K562 (cell line): ENCODE measurements around the gene OR9G4.

Source experiments
- ATF6 ChIP-seq: sonication (generic); formaldehyde crosslinking; IDR thresholded peaks from 2 replicates; pipeline ENCODE4 v1.4.0; 2020; ENCODE audit warnings: mild to moderate bottlenecking, missing genetic modification reagents
- CTCF ChIP-seq, 3 experiments: IDR thresholded peaks in 2 of 3; conservative IDR thresholded peaks in 1 of 3; 2 replicates each; pipeline ENCODE4 v1.5.1; 2011 to 2012; ENCODE audit warnings: low read length in 3 of 3, mild to moderate bottlenecking in 3 of 3, control low read depth in 2 of 3, improper control_type of control experiment in 1 of 3, inconsistent platforms in 1 of 3, low read depth in 1 of 3, mixed read lengths in 1 of 3, moderate library complexity in 1 of 3; ENCODE audit not compliant: insufficient read depth in 2 of 3
- EP300 ChIP-seq: IDR thresholded peaks from 2 replicates; pipeline ENCODE4 v1.6.1; 2012; ENCODE audit warnings: low read length, improper control_type of control experiment
- EZH2 ChIP-seq: IDR thresholded peaks from 2 replicates; pipeline ENCODE4 v1.6.1; 2012; ENCODE audit warnings: low read depth, mild to moderate bottlenecking, inconsistent platforms, low read length, borderline replicate concordance
- HIVEP1 ChIP-seq: fragments of 250-450 bp; sonication (Bioruptor Pico); IDR thresholded peaks from 2 replicates; pipeline ENCODE4 v1.4.0; 2020; ENCODE audit warnings: mild to moderate bottlenecking
- NFE2L1 ChIP-seq: fragments of 450-650 bp; IDR thresholded peaks from 2 replicates; pipeline ENCODE4 v1.6.1; 2016; ENCODE audit warnings: missing genetic modification characterization, low read depth, mild to moderate bottlenecking, missing compliant biosample characterization, moderate library complexity, borderline replicate concordance
- SP1 ChIP-seq: sonication (generic); formaldehyde crosslinking; IDR thresholded peaks from 2 replicates; pipeline ENCODE4 v1.8.1; 2022; ENCODE audit warnings: mild to moderate bottlenecking, missing genetic modification reagents
- TAF1 ChIP-seq: IDR thresholded peaks from 2 replicates; pipeline ENCODE4 v1.6.1; 2011; ENCODE audit warnings: mild to moderate bottlenecking, low read length, moderate library complexity; ENCODE audit not compliant: insufficient read depth, control insufficient read depth, severe bottlenecking; ENCODE audit errors: extremely low read depth
- TBP ChIP-seq: optimal IDR thresholded peaks from 2 replicates; pipeline ENCODE3; 2011; ENCODE audit warnings: low read depth, low read length, improper control_type of control experiment
- TCF7L2 ChIP-seq: fragments of 150-350 bp; IDR thresholded peaks from 2 replicates; pipeline ENCODE4 v1.6.1; 2016; ENCODE audit warnings: low read depth, mild to moderate bottlenecking, low read length, moderate library complexity
- TEAD4 ChIP-seq, 2 experiments: sonication (generic) in 1 of 2; formaldehyde crosslinking in 1 of 2; IDR thresholded peaks; 2 replicates each; pipeline versions ENCODE4 v1.6.1 to v1.8.0; 2012 to 2022; ENCODE audit warnings: borderline replicate concordance in 1 of 2, inconsistent platforms in 1 of 2, low read length in 1 of 2, mild to moderate bottlenecking in 1 of 2, missing genetic modification reagents in 1 of 2
- THAP7 ChIP-seq: fragments of 250-450 bp; sonication (Bioruptor Pico); IDR thresholded peaks from 2 replicates; pipeline ENCODE4 v1.5.0; 2021
- TF ChIP-seq, protein P1 (sequence below), 2 experiments: fragments of 450-650 bp; IDR thresholded peaks; 2 replicates each; pipeline ENCODE4 v1.6.1; 2016; ENCODE audit warnings: mild to moderate bottlenecking in 2 of 2, borderline replicate concordance in 1 of 2, low read depth in 1 of 2, moderate library complexity in 1 of 2

- TF ChIP-seq TBP, result no peak
- TF ChIP-seq THAP7 (CRISPR knock-in tag), result no peak
- TF ChIP-seq CTCF (IDR thresholded peaks at IDR 0.05 in 2 of 3, conservative IDR thresholded peaks at IDR 0.05 in 1 of 3; ENCODE audit: insufficient read depth in 2 of 3, low read depth in 1 of 3, low read length in 3 of 3), result no peak
- TF ChIP-seq, protein P1, sequence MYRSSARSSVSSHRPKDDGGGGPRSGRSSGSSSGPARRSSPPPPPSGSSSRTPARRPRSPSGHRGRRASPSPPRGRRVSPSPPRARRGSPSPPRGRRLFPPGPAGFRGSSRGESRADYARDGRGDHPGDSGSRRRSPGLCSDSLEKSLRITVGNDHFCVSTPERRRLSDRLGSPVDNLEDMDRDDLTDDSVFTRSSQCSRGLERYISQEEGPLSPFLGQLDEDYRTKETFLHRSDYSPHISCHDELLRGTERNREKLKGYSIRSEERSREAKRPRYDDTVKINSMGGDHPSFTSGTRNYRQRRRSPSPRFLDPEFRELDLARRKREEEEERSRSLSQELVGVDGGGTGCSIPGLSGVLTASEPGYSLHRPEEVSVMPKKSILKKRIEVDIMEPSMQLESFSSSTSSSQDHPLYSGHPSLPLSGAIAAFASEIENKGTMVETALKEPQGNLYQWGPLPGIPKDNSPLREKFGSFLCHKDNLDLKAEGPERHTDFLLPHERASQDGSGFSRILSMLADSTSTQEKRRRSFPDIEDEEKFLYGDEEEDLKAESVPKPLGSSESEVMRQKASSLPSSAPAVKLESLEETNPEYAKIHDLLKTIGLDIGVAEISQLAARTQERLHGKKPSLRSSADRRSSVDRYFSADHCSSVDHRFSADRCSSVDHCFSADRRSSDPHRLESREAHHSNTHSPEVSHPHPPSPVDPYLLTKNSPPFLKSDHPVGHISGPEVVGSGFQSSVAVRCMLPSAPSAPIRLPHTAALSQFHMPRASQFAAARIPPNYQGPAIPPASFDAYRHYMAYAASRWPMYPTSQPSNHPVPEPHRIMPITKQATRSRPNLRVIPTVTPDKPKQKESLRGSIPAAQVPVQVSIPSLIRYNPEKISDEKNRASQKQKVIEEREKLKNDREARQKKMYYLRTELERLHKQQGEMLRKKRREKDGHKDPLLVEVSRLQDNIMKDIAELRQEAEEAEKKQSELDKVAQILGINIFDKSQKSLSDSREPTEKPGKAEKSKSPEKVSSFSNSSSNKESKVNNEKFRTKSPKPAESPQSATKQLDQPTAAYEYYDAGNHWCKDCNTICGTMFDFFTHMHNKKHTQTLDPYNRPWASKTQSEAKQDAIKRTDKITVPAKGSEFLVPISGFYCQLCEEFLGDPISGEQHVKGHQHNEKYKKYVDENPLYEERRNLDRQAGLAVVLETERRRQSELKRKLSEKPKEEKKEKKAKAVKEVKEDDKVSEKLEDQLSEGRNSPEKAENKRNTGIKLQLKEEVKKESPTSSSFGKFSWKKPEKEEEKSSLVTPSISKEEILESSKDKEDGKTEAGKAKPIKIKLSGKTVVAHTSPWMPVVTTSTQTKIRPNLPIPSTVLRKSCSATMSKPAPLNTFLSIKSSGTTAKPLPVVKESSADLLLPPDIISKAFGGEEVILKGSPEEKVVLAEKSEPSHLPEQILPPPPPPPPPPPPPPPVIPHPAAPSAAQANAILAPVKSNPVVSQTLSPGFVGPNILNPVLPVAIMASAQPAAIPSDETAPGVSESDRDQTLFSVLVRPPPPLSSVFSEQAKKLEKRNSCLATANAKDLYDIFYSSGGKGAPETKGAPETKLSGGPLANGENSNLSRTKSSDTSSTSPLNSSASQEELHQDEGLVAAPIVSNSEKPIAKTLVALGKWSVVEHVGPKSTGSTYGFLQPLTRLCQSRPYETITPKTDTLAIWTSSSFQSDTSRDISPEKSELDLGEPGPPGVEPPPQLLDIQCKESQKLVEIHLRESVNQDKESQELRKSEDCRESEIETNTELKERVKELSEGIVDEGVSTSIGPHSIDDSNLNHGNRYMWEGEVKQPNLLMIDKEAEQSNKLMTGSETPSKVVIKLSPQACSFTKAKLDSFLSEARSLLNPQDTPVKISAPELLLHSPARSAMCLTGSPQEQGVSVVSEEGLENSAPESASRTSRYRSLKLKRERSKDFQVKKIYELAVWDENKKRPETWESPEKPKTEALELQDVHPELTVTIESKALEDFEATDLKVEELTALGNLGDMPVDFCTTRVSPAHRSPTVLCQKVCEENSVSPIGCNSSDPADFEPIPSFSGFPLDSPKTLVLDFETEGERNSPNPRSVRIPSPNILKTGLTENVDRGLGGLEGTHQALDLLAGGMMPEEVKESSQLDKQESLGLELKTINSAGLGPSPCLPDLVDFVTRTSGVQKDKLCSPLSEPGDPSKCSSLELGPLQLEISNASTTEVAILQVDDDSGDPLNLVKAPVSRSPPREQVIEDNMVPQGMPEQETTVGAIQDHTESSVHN (IDR thresholded peaks at IDR 0.05; ENCODE audit: borderline replicate concordance in 1 of 2, low read depth in 1 of 2), result no peak
- TF ChIP-seq TAF1, result no peak
- TF ChIP-seq EZH2, result no peak
- TF ChIP-seq ATF6 (CRISPR knock-in tag), result no peak
- no peak for TF ChIP-seq HIVEP1 (CRISPR knock-in tag)
- no peak for TF ChIP-seq EP300
- no peak for TF ChIP-seq NFE2L1 (tag)
- TF ChIP-seq SP1 (CRISPR knock-in tag), result no peak
- no peak for TF ChIP-seq TCF7L2
- no peak for TF ChIP-seq TEAD4 (IDR thresholded peaks at IDR 0.05; ENCODE audit: low read length)
- TF ChIP-seq TEAD4 (CRISPR knock-in tag; IDR thresholded peaks at IDR 0.05; ENCODE audit: borderline replicate concordance), result no peak
Observed at GRCh38 chr11:56716379-56716854, 32.1 kb downstream of the OR9G4 start.
